ENCODE measurements around the gene CD19.

- TF ChIP-seq CTCF (IDR thresholded peaks at IDR 0.05) (no peak), POLR2A (IDR thresholded peaks at IDR 0.05) (no peak)
These were observed 4.0 kb upstream of the CD19 start for GRCh38 chr16:28927815-28928214.

Measured in body of pancreas (tissue), 4 donors.